ENCODE data around the gene CPPED1. TPM values are rescaled to one million over a fixed set of nuclear protein-coding genes. Genes with fewer than 3 reads are reported as not detected.

CPPED1 gene
- total and polyA plus RNA-seq, 2 of the 4 experiments (the other 2 are of a cell fraction) = 5.1 to 6.5 TPM

DNA sequence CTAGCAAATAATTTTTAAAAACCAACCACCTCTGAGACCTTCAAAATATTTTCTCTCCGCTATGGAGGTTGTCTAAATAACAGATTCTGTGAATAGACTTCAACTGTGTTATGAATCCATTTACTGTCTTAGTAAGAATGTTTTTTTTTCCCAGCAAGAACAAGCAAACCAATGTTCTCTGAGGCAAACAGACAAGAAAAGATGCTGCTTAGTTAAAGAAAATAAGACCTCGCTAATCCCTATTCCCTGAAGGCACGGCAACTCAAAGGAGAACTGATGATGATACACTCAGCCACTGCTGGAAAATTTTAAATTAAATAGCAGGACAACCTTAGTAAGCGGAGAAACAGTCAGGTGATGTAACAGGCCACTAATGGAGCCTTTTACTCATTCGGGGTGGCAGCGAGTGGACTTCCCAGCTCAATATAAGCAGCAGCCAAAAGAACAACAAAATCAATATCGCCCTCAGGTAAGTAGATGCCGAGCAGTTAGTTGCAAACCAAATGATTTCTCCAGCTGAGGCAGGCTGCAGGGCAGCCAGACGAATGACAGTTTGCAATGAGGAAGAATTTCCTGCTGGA, 81.8 kb downstream of the CPPED1 start:
- Histone ChIP-seq H4K91ac (ENCODE audit: insufficient read depth, low read depth, low read length) (no peak overlapping the region), H2BK20ac (ENCODE audit: low read depth, low read length) (no peak overlapping the region), H3K36me3 (ENCODE audit: control insufficient read depth, insufficient read depth, low read length) (no peaks in the 10 kb centered on the region), H2AFZ (replicated peaks; ENCODE audit: low read length, poor library complexity) (no peak overlapping the region), H3K27ac (ENCODE audit: insufficient read depth, low read length) (no peak overlapping the region), H3K9ac (ENCODE audit: low read depth, low read length) (no peak overlapping the region), H2BK5ac (ENCODE audit: low read depth, low read length, poor library complexity, severe bottlenecking) (no peak overlapping the region), H4K8ac (ENCODE audit: low read depth in 2 of 2, low read length in 2 of 2) (no peak overlapping the region), H3K9me3 (ENCODE audit: control insufficient read depth, insufficient read depth, low read length) (no peaks in the 10 kb centered on the region), H3K4ac (ENCODE audit: low read depth, low read length) (no peak overlapping the region), H3K4me2 (ENCODE audit: low read depth, low read length) (no peak overlapping the region), H3K56ac (ENCODE audit: extremely low read depth, insufficient read depth, low read length) (no peak overlapping the region), H3K14ac (replicated peaks; ENCODE audit: low read depth, low read length) (no peak overlapping the region), H3K27me3 (ENCODE audit: control insufficient read depth, insufficient read depth, low read length) (no peaks in the 10 kb centered on the region), H3K9me1 (ENCODE audit: insufficient read depth, low read length) (no peaks in the 10 kb centered on the region), H3K79me1 (ENCODE audit: low read depth in 1 of 2, low read length in 2 of 2) (no peaks in the 10 kb centered on the region), H2AK9ac (replicated peaks; ENCODE audit: low read depth, low read length, poor library complexity) (no peak overlapping the region), H3K18ac (ENCODE audit: low read depth, low read length) (no peak overlapping the region), H4K5ac (ENCODE audit: low read depth, low read length) (no peak overlapping the region), H2BK15ac (ENCODE audit: low read depth, low read length) (no peak overlapping the region), H2BK120ac (ENCODE audit: low read depth, low read length) (no peak overlapping the region), H4K20me1 (ENCODE audit: insufficient read depth, low read length) (no peaks in the 10 kb centered on the region), H2AK5ac (ENCODE audit: low read depth, low read length) (no peak overlapping the region), H3K4me1 (ENCODE audit: control insufficient read depth, insufficient read depth, low read length) (no peaks in the 10 kb centered on the region), H3K23ac (ENCODE audit: low read depth, low read length) (no peak overlapping the region), H3K4me3 (ENCODE audit: insufficient read depth, low read depth, low read length) (no peak overlapping the region)
- ATAC-seq (ENCODE audit: low read depth) (no peak), DNase-seq (no peak)
- no peak for TF ChIP-seq SMC3 (IDR thresholded peaks at IDR 0.05; ENCODE audit: low read depth, low read length)
- no peak for TF ChIP-seq BHLHE40 (IDR thresholded peaks at IDR 0.05; ENCODE audit: low read depth, low read length)
- TF ChIP-seq CHD1 (IDR thresholded peaks at IDR 0.05; ENCODE audit: low read depth, low read length) = no peak
- dilution Hi-C loops (cut with HindIII; ENCODE audit: low sequenced_read_pairs, unreplicated experiment) = no loop called here
- ChIA-PET POLR2A (ENCODE audit: unreplicated experiment) (no interaction called here), CTCF (no interaction called here)
- intact Hi-C loops (cut with micrococcal nuclease) = no loop called here
- WGBS, 2 experiments (ENCODE audit: extremely low coverage in 2 of 2, insufficient read length in 1 of 2) = 95% methylated on average over 4 of the region's 9 CpGs; no CpG with 5 or more reads in 1 of the 2 experiments
- no TSS peak for BruUV-seq (replicated peaks)
- in situ Hi-C loops (cut with MboI; ENCODE audit: low sequenced_read_pairs) = no loop called here

Data from IMR-90 (cell line).